ENCODE data around the gene ALDH3A1. TPM values are rescaled to one million over a fixed set of nuclear protein-coding genes. Genes with fewer than 3 reads are reported as not detected.

ALDH3A1 gene
- total RNA-seq, 1 experiment from 2014 or later = 0.39 TPM

GRCh38 chr17:19705771-19706770 lies 42.0 kb downstream of the ALDH3A1 start:
- no peaks in the 10 kb centered on the region for H3K23me2 ChIP-seq (ENCODE audit: insufficient read length, low read depth, low read length, poor library complexity, severe bottlenecking)
- Mint-ChIP-seq H3K4me1 (peaks cover 33 to 42% of the 10 kb centered on the region in 2 experiments), H3K9me3 (no peaks in the 10 kb centered on the region), H3K36me3 (ENCODE audit: insufficient read depth in 1 of 3, low read depth in 3 of 3) (no peaks in the 10 kb centered on the region), H3K27me3 (ENCODE audit: low read depth) (no peaks in the 10 kb centered on the region), H3K27ac (no peak overlapping the region), H3K4me3 (no peak overlapping the region)
- no peak overlapping the region for H4K91ac ChIP-seq (ENCODE audit: insufficient read length, low read depth, low read length)
- no CpG with 5 or more reads among the region's 22 CpGs for WGBS (ENCODE audit: extremely low coverage, insufficient read length, low lambda C conversion rate)
- H3K27me3 ChIP-seq (ENCODE audit: insufficient read depth, low read length) = no peaks in the 10 kb centered on the region
- no peak overlapping the region for H2BK120ac ChIP-seq (ENCODE audit: low read depth, low read length, poor library complexity, severe bottlenecking)
- H2BK5ac ChIP-seq (ENCODE audit: insufficient read length, low read length) = no peak overlapping the region
- H2BK12ac ChIP-seq (ENCODE audit: insufficient read length, low read depth, low read length) = no peak overlapping the region
- H3K4me2 ChIP-seq (ENCODE audit: insufficient read depth, insufficient read length, low read length) = no peak overlapping the region
- H3K18ac ChIP-seq (ENCODE audit: insufficient read length, low read depth, low read length) = no peak overlapping the region
- no peak overlapping the region for H2AK5ac ChIP-seq (ENCODE audit: insufficient read length, low read length)
- H2BK15ac ChIP-seq (ENCODE audit: low read depth, low read length) = no peak overlapping the region
- H3K4ac ChIP-seq (ENCODE audit: low read depth, low read length) = no peak overlapping the region
- H4K20me1 ChIP-seq (ENCODE audit: control insufficient read depth, insufficient read depth, insufficient read length) = no peaks in the 10 kb centered on the region
- H4K5ac ChIP-seq (ENCODE audit: insufficient read length, low read depth, low read length) = no peak overlapping the region
- no peak overlapping the region for H3K23ac ChIP-seq (ENCODE audit: insufficient read length, low read depth, low read length)
- no peak overlapping the region; the same call in 1 of the 2 replicates for H3K14ac ChIP-seq (ENCODE audit: insufficient read depth, low read length)
- H3K4me1 ChIP-seq (ENCODE audit: insufficient read depth, low read length) = no peaks in the 10 kb centered on the region; the same call in 1 of the 2 replicates
- no peak overlapping the region for H3K56ac ChIP-seq (ENCODE audit: insufficient read length, low read depth, low read length)
- H3K79me1 ChIP-seq (ENCODE audit: insufficient read depth, low read depth, low read length, poor library complexity, severe bottlenecking) = no peaks in the 10 kb centered on the region
- no peaks in the 10 kb centered on the region for H3K9me3 ChIP-seq (ENCODE audit: control insufficient read depth, low read depth, low read length)
- H3T11ph ChIP-seq (ENCODE audit: low read length) = no peak overlapping the region
- H3K27ac ChIP-seq (ENCODE audit: insufficient read length, low read depth, low read length) = no peak overlapping the region
- H3K9ac ChIP-seq (ENCODE audit: extremely low read depth, insufficient read length, low read length) = no peak overlapping the region
- DNase-seq = peak; percentile 37
- no peak overlapping the region for H2AFZ ChIP-seq (ENCODE audit: low read length)
- no peaks in the 10 kb centered on the region for H3K79me2 ChIP-seq (ENCODE audit: insufficient read depth, low read length)
- TF ChIP-seq, protein P1, sequence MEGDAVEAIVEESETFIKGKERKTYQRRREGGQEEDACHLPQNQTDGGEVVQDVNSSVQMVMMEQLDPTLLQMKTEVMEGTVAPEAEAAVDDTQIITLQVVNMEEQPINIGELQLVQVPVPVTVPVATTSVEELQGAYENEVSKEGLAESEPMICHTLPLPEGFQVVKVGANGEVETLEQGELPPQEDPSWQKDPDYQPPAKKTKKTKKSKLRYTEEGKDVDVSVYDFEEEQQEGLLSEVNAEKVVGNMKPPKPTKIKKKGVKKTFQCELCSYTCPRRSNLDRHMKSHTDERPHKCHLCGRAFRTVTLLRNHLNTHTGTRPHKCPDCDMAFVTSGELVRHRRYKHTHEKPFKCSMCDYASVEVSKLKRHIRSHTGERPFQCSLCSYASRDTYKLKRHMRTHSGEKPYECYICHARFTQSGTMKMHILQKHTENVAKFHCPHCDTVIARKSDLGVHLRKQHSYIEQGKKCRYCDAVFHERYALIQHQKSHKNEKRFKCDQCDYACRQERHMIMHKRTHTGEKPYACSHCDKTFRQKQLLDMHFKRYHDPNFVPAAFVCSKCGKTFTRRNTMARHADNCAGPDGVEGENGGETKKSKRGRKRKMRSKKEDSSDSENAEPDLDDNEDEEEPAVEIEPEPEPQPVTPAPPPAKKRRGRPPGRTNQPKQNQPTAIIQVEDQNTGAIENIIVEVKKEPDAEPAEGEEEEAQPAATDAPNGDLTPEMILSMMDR (conservative IDR thresholded peaks at IDR 0.05) = no peak
- no peak overlapping the region for H4K8ac ChIP-seq (replicated peaks; ENCODE audit: insufficient read length, low read depth, low read length)
- no peak overlapping the region for H2BK20ac ChIP-seq (ENCODE audit: low read depth, low read length, poor library complexity, severe bottlenecking)
